GM23248 (cell line): ENCODE measurements around the gene MICU1.

Source experiments
- EZH2 ChIP-seq: fragments of 200-600 bp; sonication (generic); IDR thresholded peaks from 2 replicates; pipeline ENCODE4 v1.6.1; 2018; ENCODE audit warnings: antibody characterized with exemption, mild to moderate bottlenecking; ENCODE audit not compliant: insufficient read depth, poor library complexity, severe bottlenecking
- EZH2phosphoT487 ChIP-seq: fragments of 200-600 bp; sonication (generic); IDR thresholded peaks from 2 replicates; pipeline ENCODE4 v1.6.1; 2018; ENCODE audit warnings: antibody characterized with exemption, moderate library complexity, mild to moderate bottlenecking, low read depth; ENCODE audit not compliant: insufficient read depth

DNA sequence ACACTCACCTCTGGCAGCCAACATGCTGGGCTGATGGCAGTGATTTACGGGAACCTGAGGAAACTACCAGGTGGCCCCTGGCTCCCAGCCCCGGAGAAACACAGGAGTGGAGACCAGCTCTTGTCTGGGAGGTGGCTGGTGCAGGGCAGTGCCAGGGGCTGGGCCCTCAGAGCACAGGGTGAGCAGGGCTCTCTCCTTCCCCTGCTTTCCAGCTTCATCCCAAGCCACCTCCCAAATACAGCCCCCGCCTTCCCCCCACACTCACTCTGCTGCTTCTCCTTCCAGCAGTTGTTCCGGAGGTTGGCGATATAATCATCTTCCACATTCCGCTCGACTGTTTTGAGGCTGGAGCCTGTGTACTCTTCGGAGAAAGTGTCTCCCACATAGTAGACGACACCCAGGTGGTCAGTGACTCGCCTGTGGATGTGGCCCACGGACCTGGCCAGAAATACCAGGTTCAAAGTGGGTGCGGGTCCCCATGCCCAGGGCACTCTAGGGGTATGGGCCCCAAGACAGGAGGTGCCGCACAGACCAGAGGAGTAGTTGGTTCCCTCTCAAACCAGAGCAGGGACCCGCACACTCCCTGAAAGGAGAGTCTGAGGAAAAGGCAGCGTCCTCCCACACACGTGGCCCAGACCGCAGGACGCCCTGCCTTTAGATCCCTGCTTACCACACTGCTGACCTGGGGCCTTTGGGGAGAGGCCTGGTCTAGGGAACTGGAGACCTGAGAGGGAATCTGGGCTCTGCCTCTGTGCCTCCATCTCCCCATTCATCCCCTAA, 289.4 kb downstream of the MICU1 start:
- TF ChIP-seq EZH2phosphoT487 (no peak), EZH2 (no peak)
